OCI-LY7 (cell line): ENCODE results near the gene PRG3.

Experiments
- EZH2phosphoT487 ChIP-seq: fragments of 200-600 bp; sonication (generic); IDR thresholded peaks from 2 replicates; pipeline ENCODE4 v1.6.1; 2018; ENCODE audit warnings: low read depth, borderline replicate concordance, mild to moderate bottlenecking, mixed run types, antibody characterized with exemption, low read length, moderate library complexity, mixed read lengths
- TF ChIP-seq, protein P1 (sequence below): fragments of 200-600 bp; sonication (generic); conservative IDR thresholded peaks from 2 replicates; pipeline ENCODE4 v1.5.1; 2014; ENCODE audit warnings: mild to moderate bottlenecking, antibody characterized with exemption, low read length, moderate library complexity, mixed read lengths

DNA sequence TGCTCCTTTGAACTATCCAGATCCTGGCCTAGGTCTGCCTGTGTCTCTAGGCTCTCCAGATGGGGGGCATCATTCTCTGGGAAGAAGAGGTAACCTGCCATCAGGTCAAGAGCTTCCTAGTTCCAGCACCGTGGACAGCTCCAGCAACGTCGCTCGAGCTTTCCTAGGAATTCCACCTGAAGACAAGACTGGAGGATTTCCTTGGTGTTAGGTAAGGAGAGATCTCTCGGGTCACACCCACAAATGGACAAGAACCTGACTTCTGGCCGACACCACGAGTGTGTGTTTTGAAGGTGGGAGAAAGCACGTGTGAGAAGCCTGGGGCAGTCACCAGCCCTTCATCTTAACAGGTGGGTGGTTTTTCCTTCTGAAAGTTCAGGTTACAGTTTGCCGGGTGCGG is 1.2 kb downstream of the PRG3 start:
- TF ChIP-seq, protein P1, sequence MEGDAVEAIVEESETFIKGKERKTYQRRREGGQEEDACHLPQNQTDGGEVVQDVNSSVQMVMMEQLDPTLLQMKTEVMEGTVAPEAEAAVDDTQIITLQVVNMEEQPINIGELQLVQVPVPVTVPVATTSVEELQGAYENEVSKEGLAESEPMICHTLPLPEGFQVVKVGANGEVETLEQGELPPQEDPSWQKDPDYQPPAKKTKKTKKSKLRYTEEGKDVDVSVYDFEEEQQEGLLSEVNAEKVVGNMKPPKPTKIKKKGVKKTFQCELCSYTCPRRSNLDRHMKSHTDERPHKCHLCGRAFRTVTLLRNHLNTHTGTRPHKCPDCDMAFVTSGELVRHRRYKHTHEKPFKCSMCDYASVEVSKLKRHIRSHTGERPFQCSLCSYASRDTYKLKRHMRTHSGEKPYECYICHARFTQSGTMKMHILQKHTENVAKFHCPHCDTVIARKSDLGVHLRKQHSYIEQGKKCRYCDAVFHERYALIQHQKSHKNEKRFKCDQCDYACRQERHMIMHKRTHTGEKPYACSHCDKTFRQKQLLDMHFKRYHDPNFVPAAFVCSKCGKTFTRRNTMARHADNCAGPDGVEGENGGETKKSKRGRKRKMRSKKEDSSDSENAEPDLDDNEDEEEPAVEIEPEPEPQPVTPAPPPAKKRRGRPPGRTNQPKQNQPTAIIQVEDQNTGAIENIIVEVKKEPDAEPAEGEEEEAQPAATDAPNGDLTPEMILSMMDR = no peak
- TF ChIP-seq EZH2phosphoT487 = no peak
